Trophoblast cell (in vitro differentiated cells and primary cell): ENCODE data around the gene CD58.

Experiments used
- DNase-seq, 2 donors: peaks; one replicate each; pipeline ENCODE4 v3.0.0-alpha.2; 2016
- H2AFZ ChIP-seq: 2 replicates; pipeline ENCODE4 v1.6.1; 2013; ENCODE audit warnings: low read length, moderate library complexity, mild to moderate bottlenecking; ENCODE audit not compliant: insufficient read depth, poor library complexity
- H2AK5ac ChIP-seq: 2 replicates; pipeline ENCODE4 v1.6.1; 2013; ENCODE audit warnings: mild to moderate bottlenecking, low read length
- H2BK120ac ChIP-seq: 2 replicates; pipeline ENCODE4 v1.6.1; 2013; ENCODE audit warnings: low read length, mild to moderate bottlenecking, moderate library complexity; ENCODE audit not compliant: insufficient read depth, poor library complexity
- H2BK12ac ChIP-seq: 2 replicates; pipeline ENCODE4 v1.6.1; 2013; ENCODE audit warnings: mild to moderate bottlenecking, low read length, moderate library complexity
- H2BK5ac ChIP-seq: 2 replicates; pipeline ENCODE4 v1.6.1; 2013; ENCODE audit warnings: low read length, low read depth, moderate library complexity, mild to moderate bottlenecking; ENCODE audit not compliant: poor library complexity
- H3K14ac ChIP-seq: 2 replicates; pipeline ENCODE4 v1.6.1; 2013; ENCODE audit warnings: mild to moderate bottlenecking, low read length
- H3K18ac ChIP-seq: 2 replicates; pipeline ENCODE4 v1.6.1; 2013; ENCODE audit warnings: mild to moderate bottlenecking, low read length
- H3K23ac ChIP-seq: 2 replicates; pipeline ENCODE4 v1.6.1; 2013; ENCODE audit warnings: low read length
- H3K27ac ChIP-seq: 2 replicates; pipeline ENCODE4 v1.5.1; 2013; ENCODE audit warnings: low read depth, mild to moderate bottlenecking, inconsistent platforms, low read length, moderate library complexity
- H3K27me3 ChIP-seq: 2 replicates; pipeline ENCODE4 v1.6.1; 2013; ENCODE audit warnings: inconsistent platforms, mild to moderate bottlenecking, low read length, moderate library complexity; ENCODE audit not compliant: insufficient read depth
- H3K36me3 ChIP-seq, 2 experiments: 1 replicate in 1 of 2; 2 replicates in 1 of 2; pipeline ENCODE4 v1.6.1; 2013; ENCODE audit warnings: low read length in 2 of 2, mild to moderate bottlenecking in 2 of 2, moderate library complexity in 1 of 2; ENCODE audit not compliant: insufficient read depth in 2 of 2, control insufficient read depth in 1 of 2
- H3K4ac ChIP-seq: 2 replicates; pipeline ENCODE4 v1.6.1; 2013; ENCODE audit warnings: low read depth, mild to moderate bottlenecking, low read length, moderate library complexity
- H3K4me1 ChIP-seq, 2 experiments: 1 replicate in 1 of 2; 2 replicates in 1 of 2; pipeline ENCODE4 v1.6.1; 2013; ENCODE audit warnings: low read length in 2 of 2, mild to moderate bottlenecking in 2 of 2, moderate library complexity in 1 of 2; ENCODE audit not compliant: insufficient read depth in 2 of 2, control insufficient read depth in 1 of 2
- H3K4me2 ChIP-seq: 2 replicates; pipeline ENCODE4 v1.6.1; 2013; ENCODE audit warnings: inconsistent platforms, mild to moderate bottlenecking, low read length, moderate library complexity
- H3K4me3 ChIP-seq: 2 replicates; pipeline ENCODE4 v1.5.1; 2013; ENCODE audit warnings: mild to moderate bottlenecking, low read depth, low read length, inconsistent platforms
- H3K79me1 ChIP-seq: one replicate; pipeline ENCODE4 v1.6.1; 2013; ENCODE audit warnings: low read length
- H3K79me2 ChIP-seq: 2 replicates; pipeline ENCODE4 v1.6.1; 2013; ENCODE audit warnings: low read length, mild to moderate bottlenecking; ENCODE audit not compliant: control insufficient read depth, insufficient read depth, poor library complexity
- H3K9ac ChIP-seq: 2 replicates; pipeline ENCODE4 v1.6.1; 2013; ENCODE audit warnings: mild to moderate bottlenecking, low read length
- H3K9me3 ChIP-seq: 2 replicates; pipeline ENCODE4 v1.6.1; 2013; ENCODE audit warnings: low read depth, mild to moderate bottlenecking, control low read depth, inconsistent platforms, low read length; ENCODE audit not compliant: insufficient read depth
- H4K12ac ChIP-seq: 2 replicates; pipeline ENCODE4 v1.6.1; 2013; ENCODE audit warnings: low read depth, mild to moderate bottlenecking, low read length, moderate library complexity
- H4K8ac ChIP-seq: 2 replicates; pipeline ENCODE4 v1.6.1; 2013; ENCODE audit warnings: low read depth, mild to moderate bottlenecking, low read length, moderate library complexity
- H4K91ac ChIP-seq: one replicate; pipeline ENCODE4 v1.6.1; 2013; ENCODE audit warnings: low read depth, mild to moderate bottlenecking, low read length, moderate library complexity
- WGBS: extraction: QIAGEN DNeasy Blood & Tissue Kit; methylation state at CpG from one replicate; pipeline ENCODE4 v1.1.7; 2013; ENCODE audit warnings: missing lambda C conversion rate; ENCODE audit not compliant: insufficient read length, insufficient coverage; ENCODE audit errors: extremely low coverage; 5-methylcytosine and 5-hydroxymethylcytosine counted together

The CD58 gene

DNA sequence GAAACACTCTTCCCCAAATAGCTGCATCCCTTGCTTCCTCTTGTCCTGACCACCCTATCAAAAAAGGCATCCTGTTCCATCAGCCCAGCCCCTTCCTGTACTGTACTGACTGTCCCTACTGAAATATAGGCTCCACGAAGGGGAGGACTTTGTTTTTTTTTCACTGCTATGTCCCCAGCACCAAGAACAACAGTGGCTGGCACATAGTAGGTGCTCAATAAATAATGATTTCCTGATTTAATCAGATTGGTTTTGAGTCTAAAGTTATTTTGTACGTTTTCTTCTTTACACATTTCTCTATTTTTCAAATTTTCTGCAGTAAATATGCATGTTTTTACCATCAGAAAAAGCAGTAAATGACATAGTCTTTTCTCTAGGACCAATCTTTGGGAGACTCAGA lies 73.9 kb downstream of the CD58 start:
- Histone ChIP-seq H3K4ac (no peak overlapping the region), H3K23ac (no peak overlapping the region), H2BK12ac (no peak overlapping the region), H3K27me3 (no peaks in the 10 kb centered on the region), H2BK120ac (no peak overlapping the region), H2AK5ac (no peak overlapping the region), H3K9me3 (no peaks in the 10 kb centered on the region), H3K36me3 (no peaks in the 10 kb centered on the region), H4K91ac (peak overlapping the region; percentile 64), H3K18ac (no peak overlapping the region), H3K27ac (no peak overlapping the region), H3K79me1 (peaks cover 14% of the 10 kb centered on the region), H3K79me2 (no peaks in the 10 kb centered on the region), H3K4me3 (no peak overlapping the region), H2BK5ac (no peak overlapping the region), H3K9ac (no peak overlapping the region), H2AFZ (no peak overlapping the region), H3K4me2 (no peak overlapping the region), H4K8ac (no peak overlapping the region), H3K14ac (no peak overlapping the region), H3K4me1 (peaks cover 17 to 24% of the 10 kb centered on the region in 2 experiments), H4K12ac (no peak overlapping the region)
- WGBS, result no CpG with 5 or more reads among the region's 2 CpGs
- no peak for DNase-seq

DNA sequence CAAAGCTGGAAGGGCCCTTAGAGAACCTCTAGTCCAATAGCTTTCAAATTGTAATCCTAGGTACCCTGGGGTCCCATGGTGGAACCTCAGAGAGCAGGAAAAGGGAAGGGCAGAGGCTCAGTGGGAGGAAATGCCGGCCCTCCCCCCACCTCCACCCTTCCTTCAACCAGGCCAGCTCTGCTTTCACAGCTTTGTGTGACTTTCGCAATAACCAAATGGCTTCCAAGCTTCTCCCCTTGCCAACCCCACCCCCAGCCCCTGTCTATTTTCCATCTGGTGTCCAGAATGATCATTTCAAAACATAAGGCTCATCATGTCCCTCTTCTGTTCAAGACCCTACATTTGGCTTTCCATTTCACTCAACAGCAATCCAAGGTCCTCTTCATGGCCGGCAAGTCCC lies 74.4 kb downstream of the CD58 start:
- H2BK12ac ChIP-seq, result peak overlapping the region; percentile 69
- no peak overlapping the region for H3K4ac ChIP-seq
- no CpG with 5 or more reads among the region's 3 CpGs for WGBS
- no peaks in the 10 kb centered on the region for H3K9me3 ChIP-seq
- H3K4me1 ChIP-seq, result peaks cover 17 to 24% of the 10 kb centered on the region in 2 experiments
- no peak overlapping the region for H3K27ac ChIP-seq
- H2AFZ ChIP-seq, result no peak overlapping the region
- H2BK5ac ChIP-seq, result no peak overlapping the region
- peak overlapping the region; percentile 64 for H4K91ac ChIP-seq
- no peak overlapping the region for H2BK120ac ChIP-seq
- H3K14ac ChIP-seq, result no peak overlapping the region
- H3K18ac ChIP-seq, result no peak overlapping the region
- no peak overlapping the region for H4K8ac ChIP-seq
- no peak overlapping the region for H4K12ac ChIP-seq
- no peak overlapping the region for H3K9ac ChIP-seq
- no peaks in the 10 kb centered on the region for H3K36me3 ChIP-seq
- H3K79me1 ChIP-seq, result peaks cover 14% of the 10 kb centered on the region
- DNase-seq, result no peak
- no peak overlapping the region for H3K4me2 ChIP-seq
- H3K23ac ChIP-seq, result no peak overlapping the region
- H3K27me3 ChIP-seq, result no peaks in the 10 kb centered on the region
- H3K4me3 ChIP-seq, result no peak overlapping the region
- no peak overlapping the region for H2AK5ac ChIP-seq
- no peaks in the 10 kb centered on the region for H3K79me2 ChIP-seq

DNA sequence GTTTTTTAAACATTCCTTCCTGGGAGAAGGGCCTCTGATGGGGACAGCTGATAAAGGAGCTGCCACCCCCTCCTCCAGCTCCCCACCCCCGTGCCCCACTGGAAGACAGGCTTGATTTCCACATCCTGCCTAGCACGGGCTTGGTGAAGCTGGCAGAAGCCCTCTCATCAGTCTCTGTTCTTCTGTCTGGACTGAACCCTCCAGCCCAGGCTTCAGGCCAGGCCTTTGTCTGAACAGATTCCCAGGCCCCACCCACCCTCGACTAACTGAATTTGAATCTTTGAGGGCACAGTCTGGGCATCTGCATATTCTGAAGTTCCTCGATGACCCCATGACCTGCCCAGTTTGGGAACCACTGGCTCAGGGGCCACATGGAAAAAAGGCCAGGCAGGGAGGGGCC lies 75.3 kb downstream of the CD58 start:
- Histone ChIP-seq H4K8ac (peak overlapping the region; percentile 13), H3K79me1 (peaks cover 14% of the 10 kb centered on the region), H3K4ac (no peak overlapping the region), H2AFZ (no peak overlapping the region), H3K27ac (no peak overlapping the region), H3K9me3 (no peaks in the 10 kb centered on the region), H2BK5ac (no peak overlapping the region), H3K4me2 (no peak overlapping the region), H3K14ac (peak overlapping the region; percentile 7), H4K91ac (peak overlapping the region; percentile 70), H3K27me3 (no peaks in the 10 kb centered on the region), H3K4me3 (no peak overlapping the region), H4K12ac (no peak overlapping the region), H3K9ac (no peak overlapping the region), H2BK120ac (no peak overlapping the region), H2AK5ac (peak overlapping the region; percentile 39), H3K18ac (no peak overlapping the region), H3K4me1 (peaks cover 21 to 24% of the 10 kb centered on the region in 2 experiments), H2BK12ac (peak overlapping the region; percentile 68), H3K79me2 (no peaks in the 10 kb centered on the region), H3K36me3 (no peaks in the 10 kb centered on the region), H3K23ac (no peak overlapping the region)
- DNase-seq, result no peak
- no CpG with 5 or more reads among the region's 4 CpGs for WGBS

DNA sequence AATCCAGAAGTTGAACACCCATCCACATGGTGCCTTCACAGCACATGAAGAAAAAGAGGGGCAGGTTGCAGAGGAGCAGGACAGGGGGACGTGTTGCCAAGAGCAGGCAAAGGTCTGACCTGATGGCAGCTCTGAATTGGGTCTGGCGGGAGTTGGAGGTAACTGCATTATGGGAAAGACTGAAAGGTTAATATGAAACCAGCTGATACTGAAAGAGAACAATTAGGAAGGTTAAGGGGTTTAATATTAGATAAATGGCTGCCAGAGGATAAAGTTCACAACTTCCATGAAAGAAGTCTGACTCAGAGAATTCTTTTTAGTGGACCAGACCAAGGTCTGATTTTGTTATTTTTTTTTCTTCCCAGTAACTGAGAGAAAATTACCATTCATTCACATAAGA lies 76.1 kb downstream of the CD58 start:
- H4K91ac ChIP-seq, result no peak overlapping the region
- peaks cover 16% of the 10 kb centered on the region for H3K79me1 ChIP-seq
- H3K27me3 ChIP-seq, result no peaks in the 10 kb centered on the region
- H3K9ac ChIP-seq, result no peak overlapping the region
- no peaks in the 10 kb centered on the region for H3K9me3 ChIP-seq
- H3K14ac ChIP-seq, result no peak overlapping the region
- H3K79me2 ChIP-seq, result no peaks in the 10 kb centered on the region
- no peak overlapping the region for H3K4me3 ChIP-seq
- H3K36me3 ChIP-seq, result no peaks in the 10 kb centered on the region
- H2AFZ ChIP-seq, result no peak overlapping the region
- H2BK120ac ChIP-seq, result no peak overlapping the region
- no peak overlapping the region for H3K4ac ChIP-seq
- H3K18ac ChIP-seq, result no peak overlapping the region
- H4K8ac ChIP-seq, result no peak overlapping the region
- H2BK12ac ChIP-seq, result no peak overlapping the region
- H4K12ac ChIP-seq, result no peak overlapping the region
- H3K4me1 ChIP-seq, result peaks cover 21 to 28% of the 10 kb centered on the region in 2 experiments
- H3K23ac ChIP-seq, result no peak overlapping the region
- H2AK5ac ChIP-seq, result no peak overlapping the region
- H3K4me2 ChIP-seq, result no peak overlapping the region
- no peak for DNase-seq
- no CpG with 5 or more reads among the region's 2 CpGs for WGBS
- no peak overlapping the region for H2BK5ac ChIP-seq
- no peak overlapping the region for H3K27ac ChIP-seq
